ENCODE data around the gene RFXANK. TPM values are rescaled to one million over a fixed set of nuclear protein-coding genes. Genes with fewer than 3 reads are reported as not detected.

RFXANK gene
- total and polyA plus RNA-seq, 9 of the 15 experiments (the other 6 are each of a cell fraction or from before 2014, with no cell fraction given) = 68.6 to 181 (median 150) TPM

GRCh38 chr19:19170053-19170872, 21.8 kb upstream of the RFXANK start, which contains the start of gene MEF2B:
Gene MEF2B (minus strand): TSS chr19:19170263. CDS start chr19:19150735, 19,528 bp downstream.
- ChIA-PET POLR2A (interaction anchor here (0.6 to 1.4 kb wide), 10 partner anchors 9 to 137 kb away, joined by 3 to 5 read pairs (median 3); partner anchors contain the start of gene NR2C2AP), CTCF (ENCODE audit: low intra/inter-chr PET ratio) (no interaction called here)
- Histone ChIP-seq H3K4me1 (replicated peaks in 1 of 2; ENCODE audit: control insufficient read depth in 2 of 2, insufficient read depth in 2 of 2, low read length in 2 of 2) (peaks cover 31 to 34% of the 10 kb centered on the region in 2 experiments; a peak in 4 of 5 replicates), H2AFZ (ENCODE audit: low read depth, low read length) (peak within 1 kb of the TSS; percentile 77), H3K4me3 (peak within 1 kb of the TSS; percentile 34), H3K79me2 (ENCODE audit: control insufficient read depth, insufficient read depth, low read length) (no peaks in the 10 kb centered on the region), H3K27me3 (ENCODE audit: control insufficient read depth in 2 of 2, insufficient read depth in 2 of 2, low read length in 2 of 2) (no peaks in the 10 kb centered on the region), H3K4me2 (ENCODE audit: insufficient read depth, low read length) (peak within 1 kb of the TSS; percentile 70), H3K27ac (ENCODE audit: extremely low read depth, low read depth, low read length) (peak within 1 kb of the TSS; percentile 40; the same call in 1 of the 3 replicates), H3K9ac (ENCODE audit: insufficient read depth in 1 of 2, low read depth in 2 of 2, low read length in 2 of 2) (peak within 1 kb of the TSS in 1 of 2 experiments; percentile 86; a peak in 2 of 4 replicates), H3K9me3 (replicated peaks; ENCODE audit: control insufficient read depth, insufficient read depth, low read depth, low read length) (no peaks in the 10 kb centered on the region), H3K9me1 (ENCODE audit: control insufficient read depth, insufficient read depth, low read length) (no peaks in the 10 kb centered on the region), H3K36me3 (ENCODE audit: control insufficient read depth, insufficient read depth, low read length) (no peaks in the 10 kb centered on the region), H4K20me1 (replicated peaks; ENCODE audit: control insufficient read depth, insufficient read depth, low read length) (peaks cover 8% of the 10 kb centered on the region)
- DNase-seq (ENCODE audit: extremely low read depth in 1 of 4, low spot score in 3 of 4) = peak; percentile 94 to 98 (median 98)
- 10% methylated on average over 54 of the region's 56 CpGs for WGBS (ENCODE audit: insufficient coverage, low coverage, missing lambda C conversion rate)
- peak; percentile 73 for FAIRE-seq
- intact Hi-C loops (cut with micrococcal nuclease) = loop anchor here (5.0 kb wide), 1 partner anchor 33 kb away; the partner anchor contains the start of gene TMEM161A
- BruUV-seq (replicated peaks) = no TSS peak
- in situ Hi-C loops (cut with MboI) = no loop called here
- peak; percentile 94 for ATAC-seq
- TF ChIP-seq SETDB1 (IDR thresholded peaks at IDR 0.05; ENCODE audit: low read length) = no peak
- TF ChIP-seq SMARCA4 (IDR thresholded peaks at IDR 0.05) = no peak
- TF ChIP-seq ZNF324 (CRISPR knock-in tag; IDR thresholded peaks at IDR 0.05) = no peak
- no peak for TF ChIP-seq LEF1 (IDR thresholded peaks at IDR 0.05)
- peak; percentile 36 for TF ChIP-seq CCNT2 (IDR thresholded peaks at IDR 0.05; ENCODE audit: borderline replicate concordance, extremely low read depth, insufficient read length, low read depth, low read length)
- TF ChIP-seq ZNF140 (CRISPR knock-in tag; IDR thresholded peaks at IDR 0.05) = no peak
- TF ChIP-seq ATF4 (CRISPR knock-in tag; IDR thresholded peaks at IDR 0.05) = no peak
- TF ChIP-seq, protein P1, sequence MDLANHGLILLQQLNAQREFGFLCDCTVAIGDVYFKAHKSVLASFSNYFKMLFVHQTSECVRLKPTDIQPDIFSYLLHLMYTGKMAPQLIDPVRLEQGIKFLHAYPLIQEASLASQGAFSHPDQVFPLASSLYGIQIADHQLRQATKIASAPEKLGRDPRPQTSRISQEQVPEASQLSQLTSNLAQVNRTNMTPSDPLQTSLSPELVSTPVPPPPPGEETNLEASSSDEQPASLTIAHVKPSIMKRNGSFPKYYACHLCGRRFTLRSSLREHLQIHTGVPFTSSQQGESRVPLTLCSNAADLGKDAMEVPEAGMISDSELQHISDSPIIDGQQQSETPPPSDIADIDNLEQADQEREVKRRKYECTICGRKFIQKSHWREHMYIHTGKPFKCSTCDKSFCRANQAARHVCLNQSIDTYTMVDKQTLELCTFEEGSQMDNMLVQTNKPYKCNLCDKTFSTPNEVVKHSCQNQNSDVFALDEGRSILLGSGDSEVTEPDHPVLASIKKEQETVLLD (IDR thresholded peaks at IDR 0.05) = no peak
- no peak for TF ChIP-seq ETV5 (CRISPR knock-in tag; IDR thresholded peaks at IDR 0.05; ENCODE audit: low read depth)
- no peak for TF ChIP-seq ZNF133 (CRISPR knock-in tag; IDR thresholded peaks at IDR 0.05)
- TF ChIP-seq RBM15 (IDR thresholded peaks at IDR 0.05; ENCODE audit: insufficient read depth, low read length) = no peak
- TF ChIP-seq CHD4 (IDR thresholded peaks at IDR 0.05; ENCODE audit: insufficient read depth, insufficient replicate concordance, low read depth, low read length, poor library complexity, severe bottlenecking) = no peak
- no peak for TF ChIP-seq ZBTB11 (CRISPR knock-in tag; IDR thresholded peaks at IDR 0.05)
- TF ChIP-seq, protein P2, sequence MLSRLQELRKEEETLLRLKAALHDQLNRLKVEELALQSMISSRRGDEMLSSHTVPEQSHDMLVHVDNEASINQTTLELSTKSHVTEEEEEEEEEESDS (CRISPR knock-in tag; IDR thresholded peaks at IDR 0.05) = no peak
- no peak for TF ChIP-seq ZEB2 (IDR thresholded peaks at IDR 0.05)
- peak; percentile 89 for TF ChIP-seq SP1 (CRISPR knock-in tag; IDR thresholded peaks at IDR 0.05)

Data from K562 (cell line).